Astrocyte (in vitro differentiated cells and primary cell): ENCODE data around the gene VSIG8. TPM values are rescaled to one million over a fixed set of nuclear protein-coding genes. Genes with fewer than 3 reads are reported as not detected.

Source experiments
- DNase-seq: peaks from one replicate; pipeline ENCODE4 v3.0.0-alpha.2; 2010; ENCODE audit warnings: low read depth
- FAIRE-seq: peaks from 2 replicates; lab custom pipeline; 2011; peaks lifted over from hg19 to GRCh38; lab: Jason Lieb, UNC
- H2AFZ ChIP-seq: 2 replicates; pipeline ENCODE4 v1.6.0; 2012; ENCODE audit warnings: low read depth, low read length, inconsistent platforms
- H3K27ac ChIP-seq: 2 replicates; pipeline ENCODE4 v1.5.1; 2011; ENCODE audit warnings: low read depth, low read length, inconsistent platforms
- H3K27me3 ChIP-seq: 2 replicates; pipeline ENCODE4 v1.6.0; 2011; ENCODE audit warnings: low read length, inconsistent platforms; ENCODE audit not compliant: insufficient read depth
- H3K36me3 ChIP-seq: 2 replicates; pipeline ENCODE4 v1.5.1; 2011; ENCODE audit warnings: low read length, inconsistent platforms; ENCODE audit not compliant: insufficient read depth
- H3K4me1 ChIP-seq: 2 replicates; pipeline ENCODE4 v1.5.1; 2011; ENCODE audit warnings: low read length, inconsistent platforms; ENCODE audit not compliant: insufficient read depth
- H3K4me2 ChIP-seq: 2 replicates; pipeline ENCODE4 v1.6.0; 2012; ENCODE audit warnings: low read length, inconsistent platforms
- H3K4me3 ChIP-seq: 2 replicates; pipeline ENCODE4 v1.5.1; 2011; ENCODE audit warnings: low read depth, mild to moderate bottlenecking, low read length, inconsistent platforms; ENCODE audit not compliant: insufficient read depth
- H3K79me2 ChIP-seq: 2 replicates; pipeline ENCODE4 v1.6.0; 2012; ENCODE audit warnings: mild to moderate bottlenecking, low read length, inconsistent platforms; ENCODE audit not compliant: insufficient read depth
- H3K9ac ChIP-seq: 2 replicates; pipeline ENCODE4 v1.6.0; 2012; ENCODE audit warnings: mild to moderate bottlenecking, low read length, inconsistent platforms
- H3K9me3 ChIP-seq: 2 replicates; pipeline ENCODE4 v1.5.1; 2012; ENCODE audit warnings: low read depth, mild to moderate bottlenecking, low read length, inconsistent platforms; ENCODE audit not compliant: insufficient read depth
- H4K20me1 ChIP-seq: 2 replicates; pipeline ENCODE4 v1.6.0; 2012; ENCODE audit warnings: low read length, inconsistent platforms; ENCODE audit not compliant: insufficient read depth
- H3K27ac Mint-ChIP-seq: one replicate; pipeline ENCODE4 v1.8.0; 2021; ENCODE audit warnings: mild to moderate bottlenecking, mixed read lengths; ENCODE audit not compliant: unreplicated experiment
- H3K27me3 Mint-ChIP-seq: one replicate; pipeline ENCODE4 v1.8.0; 2021; ENCODE audit warnings: low read depth, mixed read lengths; ENCODE audit not compliant: unreplicated experiment
- H3K36me3 Mint-ChIP-seq: one replicate; pipeline ENCODE4 v1.8.0; 2021; ENCODE audit warnings: low read depth, mixed read lengths; ENCODE audit not compliant: unreplicated experiment
- H3K4me1 Mint-ChIP-seq: one replicate; pipeline ENCODE4 v1.8.0; 2021; ENCODE audit warnings: low read depth, mixed read lengths; ENCODE audit not compliant: unreplicated experiment
- H3K4me3 Mint-ChIP-seq: one replicate; pipeline ENCODE4 v1.8.0; 2021; ENCODE audit warnings: mild to moderate bottlenecking, moderate library complexity, mixed read lengths; ENCODE audit not compliant: unreplicated experiment
- H3K9me3 Mint-ChIP-seq: one replicate; pipeline ENCODE4 v1.8.0; 2021; ENCODE audit warnings: mild to moderate bottlenecking, mixed read lengths; ENCODE audit not compliant: unreplicated experiment
- CTCF ChIP-seq: IDR thresholded peaks from 2 replicates; pipeline ENCODE4 v1.5.1; 2011; ENCODE audit warnings: low read depth, mild to moderate bottlenecking, inconsistent platforms, low read length, moderate library complexity; ENCODE audit not compliant: insufficient read depth
- EZH2 ChIP-seq: IDR thresholded peaks from 2 replicates; pipeline ENCODE4 v1.6.1; 2012; ENCODE audit warnings: mild to moderate bottlenecking, low read length, inconsistent platforms; ENCODE audit not compliant: insufficient read depth
- total RNA-seq: library from RNA; stranded (reverse); gene quantifications from 2 replicates; pipeline ENCODE4 v1.2.1, GENCODE V29; 2021

VSIG8 gene
- total RNA-seq, 1 donor from 2014 or later: not detected

GRCh38 chr1:159895836-159896545, 33.5 kb upstream of the VSIG8 start:
- no peak overlapping the region for H3K27ac ChIP-seq
- no peaks in the 10 kb centered on the region for H3K9me3 Mint-ChIP-seq
- no peaks in the 10 kb centered on the region for H3K9me3 ChIP-seq
- H3K4me2 ChIP-seq: no peak overlapping the region
- H4K20me1 ChIP-seq: no peaks in the 10 kb centered on the region
- H3K27me3 ChIP-seq: no peaks in the 10 kb centered on the region
- no peak overlapping the region for H3K27ac Mint-ChIP-seq
- no peaks in the 10 kb centered on the region for H3K79me2 ChIP-seq
- H2AFZ ChIP-seq: no peak overlapping the region
- no peak overlapping the region for H3K9ac ChIP-seq
- no peak overlapping the region for H3K4me3 ChIP-seq
- no peak for FAIRE-seq
- no peak for DNase-seq
- no peaks in the 10 kb centered on the region for H3K36me3 ChIP-seq
- TF ChIP-seq CTCF: no peak
- no peak for TF ChIP-seq EZH2
- H3K4me3 Mint-ChIP-seq: no peak overlapping the region
- H3K4me1 ChIP-seq: peaks cover 14% of the 10 kb centered on the region
- no peaks in the 10 kb centered on the region for H3K36me3 Mint-ChIP-seq
- H3K27me3 Mint-ChIP-seq: peaks cover 14% of the 10 kb centered on the region
- H3K4me1 Mint-ChIP-seq: peaks cover 27% of the 10 kb centered on the region

- peaks cover 24% of the 10 kb centered on the region for H3K4me1 Mint-ChIP-seq
- no peak overlapping the region for H3K4me2 ChIP-seq
- no peak overlapping the region for H3K9ac ChIP-seq
- no peaks in the 10 kb centered on the region for H3K9me3 Mint-ChIP-seq
- no peaks in the 10 kb centered on the region for H4K20me1 ChIP-seq
- H3K36me3 ChIP-seq: no peaks in the 10 kb centered on the region
- no peaks in the 10 kb centered on the region for H3K36me3 Mint-ChIP-seq
- no peak for DNase-seq
- H2AFZ ChIP-seq: no peak overlapping the region
- H3K4me3 Mint-ChIP-seq: no peak overlapping the region
- no peak overlapping the region for H3K27ac ChIP-seq
- TF ChIP-seq EZH2: no peak
- no peak for TF ChIP-seq CTCF
- H3K4me3 ChIP-seq: no peak overlapping the region
- H3K27ac Mint-ChIP-seq: no peak overlapping the region
- FAIRE-seq: no peak
- H3K27me3 ChIP-seq: no peaks in the 10 kb centered on the region
- peaks cover 19% of the 10 kb centered on the region for H3K4me1 ChIP-seq
- no peaks in the 10 kb centered on the region for H3K9me3 ChIP-seq
- H3K79me2 ChIP-seq: no peaks in the 10 kb centered on the region
- peaks cover 12% of the 10 kb centered on the region for H3K27me3 Mint-ChIP-seq
Measured at GRCh38 chr1:159895286-159895685, 32.8 kb upstream of the VSIG8 start.

GRCh38 chr1:159892944-159893343, 30.5 kb upstream of the VSIG8 start:
- H3K4me1 ChIP-seq: peaks cover 27% of the 10 kb centered on the region
- Mint-ChIP-seq H3K27ac (no peak overlapping the region), H3K4me1 (peaks cover 32% of the 10 kb centered on the region), H3K36me3 (no peaks in the 10 kb centered on the region), H3K4me3 (no peak overlapping the region), H3K27me3 (peaks cover 10% of the 10 kb centered on the region), H3K9me3 (no peaks in the 10 kb centered on the region)
- TF ChIP-seq EZH2 (no peak), CTCF (no peak)
- H2AFZ ChIP-seq: no peak overlapping the region
- no peak overlapping the region for H3K9ac ChIP-seq
- H3K36me3 ChIP-seq: no peaks in the 10 kb centered on the region
- H3K27me3 ChIP-seq: no peaks in the 10 kb centered on the region
- FAIRE-seq: no peak
- H3K4me3 ChIP-seq: no peak overlapping the region
- DNase-seq: no peak
- H3K27ac ChIP-seq: no peak overlapping the region
- no peak overlapping the region for H3K4me2 ChIP-seq
- H3K79me2 ChIP-seq: no peaks in the 10 kb centered on the region
- H3K9me3 ChIP-seq: no peaks in the 10 kb centered on the region
- no peaks in the 10 kb centered on the region for H4K20me1 ChIP-seq
